H1 (cell line): ENCODE data around the gene SBNO2. TPM values are rescaled to one million over a fixed set of nuclear protein-coding genes. Genes with fewer than 3 reads are reported as not detected.

Experiments used
- CTCF ChIA-PET: fragments of 300-600 bp; sonication (Branson Sonifier 250); formaldehyde crosslinking; loops from one replicate; lab custom pipeline; 2021; ENCODE audit not compliant: partially characterized antibody; lab: Charles Lee
- POLR2A ChIA-PET: fragments of 300-600 bp; sonication (Branson Sonifier 250); formaldehyde crosslinking; loops from one replicate; lab custom pipeline; 2021; ENCODE audit warnings: inconsistent platforms; ENCODE audit not compliant: partially characterized antibody; lab: Charles Lee
- DNase-seq, 2 experiments: peaks; one replicate each; pipeline versions ENCODE4 v3.0.0 to v3.0.0-alpha.2; 2010 to 2022; ENCODE audit warnings: low spot score in 2 of 2, low read depth in 1 of 2, mixed read lengths in 1 of 2
- FAIRE-seq: peaks from 2 replicates; lab custom pipeline; 2011; peaks lifted over from hg19 to GRCh38; lab: Jason Lieb, UNC
- H2AFZ ChIP-seq: 2 replicates; pipeline ENCODE4 v1.8.1; 2012; ENCODE audit warnings: low read length, inconsistent platforms
- H2AK5ac ChIP-seq: 2 replicates; pipeline ENCODE4 v1.6.1; 2013; ENCODE audit warnings: low read depth, low read length
- H2BK120ac ChIP-seq: replicated peaks from 2 replicates; pipeline ENCODE3; 2013; ENCODE audit warnings: low read depth, low read length, inconsistent platforms
- H2BK12ac ChIP-seq: 2 replicates; pipeline ENCODE4 v1.6.1; 2013; ENCODE audit warnings: low read depth, low read length
- H2BK15ac ChIP-seq: 2 replicates; pipeline ENCODE4 v1.6.1; 2013; ENCODE audit warnings: low read length
- H2BK20ac ChIP-seq: 2 replicates; pipeline ENCODE4 v1.6.1; 2013; ENCODE audit warnings: low read length
- H2BK5ac ChIP-seq: 2 replicates; pipeline ENCODE4 v1.6.1; 2013; ENCODE audit warnings: low read depth, low read length
- H3K14ac ChIP-seq: 2 replicates; pipeline ENCODE4 v1.6.1; 2013; ENCODE audit warnings: inconsistent platforms; ENCODE audit not compliant: insufficient read length
- H3K18ac ChIP-seq: 2 replicates; pipeline ENCODE4 v1.6.1; 2013; ENCODE audit warnings: low read length; ENCODE audit errors: extremely low read depth
- H3K23ac ChIP-seq: 2 replicates; pipeline ENCODE4 v1.6.1; 2013; ENCODE audit warnings: inconsistent platforms; ENCODE audit not compliant: insufficient read length
- H3K23me2 ChIP-seq: 2 replicates; pipeline ENCODE4 v1.6.1; 2013; ENCODE audit warnings: low read depth, low read length
- H3K27ac ChIP-seq: 2 replicates; pipeline ENCODE4 v1.6.1; 2011; ENCODE audit warnings: low read depth, low read length, inconsistent platforms
- H3K27me3 ChIP-seq, 4 experiments: replicated peaks in 1 of 4; 1 replicate in 1 of 4; 2 replicates in 3 of 4; pipeline versions ENCODE4 v1.6.1 to v1.8.1; 2011 to 2013; ENCODE audit warnings: low read length in 3 of 4, mild to moderate bottlenecking in 3 of 4, inconsistent platforms in 2 of 4, mixed read lengths in 2 of 4, moderate library complexity in 1 of 4; ENCODE audit not compliant: control insufficient read depth in 3 of 4, insufficient read depth in 3 of 4; ENCODE audit errors: extremely low read depth in 1 of 4
- H3K36me3 ChIP-seq, 4 experiments: 2 replicates each; pipeline versions ENCODE4 v1.6.1 to v1.8.1; 2011 to 2013; ENCODE audit warnings: mild to moderate bottlenecking in 4 of 4, low read length in 3 of 4, moderate library complexity in 2 of 4, control low read depth in 1 of 4, inconsistent platforms in 1 of 4; ENCODE audit not compliant: insufficient read depth in 4 of 4, control insufficient read depth in 2 of 4
- H3K4ac ChIP-seq: replicated peaks from 2 replicates; pipeline ENCODE3; 2013; ENCODE audit warnings: low read length, low read depth, mixed read lengths, inconsistent platforms; ENCODE audit not compliant: insufficient read length
- H3K4me1 ChIP-seq, 4 experiments: replicated peaks in 1 of 4; 1 replicate in 1 of 4; 2 replicates in 3 of 4; pipeline versions ENCODE4 v1.6.1 to v1.8.1; 2011 to 2013; ENCODE audit warnings: low read length in 3 of 4, inconsistent platforms in 2 of 4, mixed read lengths in 1 of 4; ENCODE audit not compliant: insufficient read depth in 4 of 4, control insufficient read depth in 3 of 4
- H3K4me2 ChIP-seq, 2 experiments: 2 replicates each; pipeline versions ENCODE4 v1.6.1 to v1.8.1; 2011 to 2013; ENCODE audit warnings: low read depth in 2 of 2, low read length in 2 of 2, control low read depth in 1 of 2, inconsistent platforms in 1 of 2, mild to moderate bottlenecking in 1 of 2; ENCODE audit not compliant: insufficient read depth in 1 of 2
- H3K4me3 ChIP-seq, 4 experiments: fragments of 200-600, 300-600 bp in 1 of 4; sonication (generic), shearing (Covaris generic), sonication (Bioruptor Twin) in 1 of 4; 2 replicates each; pipeline versions ENCODE4 v1.5.1 to v1.8.1; 2011 to 2016; ENCODE audit warnings: low read length in 4 of 4, low read depth in 3 of 4, control low read depth in 2 of 4, inconsistent platforms in 2 of 4, mild to moderate bottlenecking in 2 of 4, mixed read lengths in 1 of 4, moderate library complexity in 1 of 4; ENCODE audit not compliant: insufficient read depth in 2 of 4; ENCODE audit errors: extremely low read depth in 1 of 4
- H3K56ac ChIP-seq: replicated peaks from 2 replicates; pipeline ENCODE3; 2013; ENCODE audit warnings: low read depth, mild to moderate bottlenecking, mixed read lengths, low read length, inconsistent platforms; ENCODE audit not compliant: insufficient read length
- H3K79me1 ChIP-seq: 2 replicates; pipeline ENCODE4 v1.6.1; 2013; ENCODE audit warnings: low read depth, low read length, control low read depth
- H3K79me2 ChIP-seq, 2 experiments: 2 replicates each; pipeline versions ENCODE4 v1.6.1 to v1.8.1; 2012 to 2013; ENCODE audit warnings: low read length in 2 of 2, mild to moderate bottlenecking in 2 of 2, inconsistent platforms in 1 of 2; ENCODE audit not compliant: insufficient read depth in 2 of 2, control insufficient read depth in 1 of 2
- H3K9ac ChIP-seq, 4 experiments: replicated peaks in 1 of 4; 1 replicate in 1 of 4; 2 replicates in 3 of 4; pipeline versions ENCODE4 v1.6.1 to v1.8.1; 2011 to 2013; ENCODE audit warnings: low read depth in 3 of 4, low read length in 3 of 4, control low read depth in 2 of 4, mild to moderate bottlenecking in 2 of 4, moderate library complexity in 2 of 4, inconsistent platforms in 1 of 4; ENCODE audit errors: extremely low read depth in 1 of 4
- H3K9me3 ChIP-seq, 2 experiments: 2 replicates each; pipeline versions ENCODE4 v1.6.1 to v1.8.1; 2012 to 2013; ENCODE audit warnings: mild to moderate bottlenecking in 2 of 2, moderate library complexity in 2 of 2, control low read depth in 1 of 2, inconsistent platforms in 1 of 2, low read depth in 1 of 2, low read length in 1 of 2, mixed read lengths in 1 of 2; ENCODE audit not compliant: insufficient read depth in 2 of 2
- H4K20me1 ChIP-seq, 2 experiments: replicated peaks in 1 of 2; 2 replicates each; pipeline versions ENCODE3 to v1.8.1; 2011 to 2013; ENCODE audit warnings: inconsistent platforms in 2 of 2, low read length in 2 of 2, mild to moderate bottlenecking in 1 of 2; ENCODE audit not compliant: insufficient read depth in 2 of 2, control insufficient read depth in 1 of 2
- H4K5ac ChIP-seq: 2 replicates; pipeline ENCODE4 v1.6.1; 2013; ENCODE audit warnings: low read length, low read depth, mixed read lengths, inconsistent platforms; ENCODE audit not compliant: insufficient read length
- H4K8ac ChIP-seq: 2 replicates; pipeline ENCODE4 v1.8.0; 2013; ENCODE audit warnings: mild to moderate bottlenecking, moderate library complexity, low read length, inconsistent platforms; ENCODE audit not compliant: insufficient read depth; ENCODE audit errors: extremely low read depth
- H4K91ac ChIP-seq: replicated peaks from 2 replicates; pipeline ENCODE3; 2013; ENCODE audit warnings: low read length, mixed read lengths, inconsistent platforms; ENCODE audit not compliant: insufficient read length
- BRCA1 ChIP-seq: IDR thresholded peaks from 2 replicates; pipeline ENCODE4 v1.6.1; 2012; ENCODE audit warnings: low read depth, low read length, improper control_type of control experiment
- WGBS, 2 experiments: shearing (Covaris generic) in 1 of 2; methylation state at CpG; one replicate each; pipeline versions ENCODE4 v1.1.6 to v1.1.7; 2013 to 2015; ENCODE audit warnings: low lambda C conversion rate in 2 of 2, mixed read lengths in 2 of 2, inconsistent platforms in 1 of 2, low coverage in 1 of 2, missing lambda C conversion rate in 1 of 2; ENCODE audit not compliant: insufficient replicate concordance in 2 of 2, insufficient coverage in 1 of 2, insufficient read length in 1 of 2; ENCODE audit errors: extremely low coverage in 1 of 2, missing lambda C conversion rate in 1 of 2; 5-methylcytosine and 5-hydroxymethylcytosine counted together
- polyA plus RNA-seq, 7 experiments: library from polyadenylated mRNA; depleted of rRNA in 3 of 7; stranded (reverse) in 5 of 7; unstranded in 2 of 7; fragments of >200 nt in 5 of 7; fragments of 200-250 nt in 2 of 7; gene quantifications; 1 replicate in 5 of 7; 2 replicates in 1 of 7; 4 replicates in 1 of 7; pipeline versions ENCODE4 v1.2.1 to v1.2.3, GENCODE V29; 2011 to 2013; ENCODE audit warnings: missing spikeins in 2 of 7, mixed read lengths in 2 of 7
- total RNA-seq: library from RNA; stranded (reverse); fragmentation: NEBNext Ultra II Directional; extraction: Animal tissue kit (Norgen Biotek cat#: 25700); gene quantifications from 2 replicates; pipeline ENCODE4 v1.2.1, GENCODE V29; 2021
- TF ChIP-seq, protein P1 (sequence below), 3 experiments: IDR thresholded peaks; 1 replicate in 2 of 3; 2 replicates in 1 of 3; pipeline versions ENCODE4 v1.5.1 to v1.6.1; 2011; ENCODE audit warnings: low read length in 3 of 3, mild to moderate bottlenecking in 3 of 3, inconsistent platforms in 2 of 3, low read depth in 1 of 3, moderate library complexity in 1 of 3; ENCODE audit not compliant: insufficient read depth in 1 of 3; ENCODE audit errors: control extremely low read depth in 1 of 3
- TF ChIP-seq, protein P2 (sequence below): IDR thresholded peaks from 2 replicates; pipeline ENCODE4 v1.6.1; 2012; ENCODE audit warnings: low read length, inconsistent platforms

SBNO2 gene
- total and polyA plus RNA-seq, 2 of the 8 experiments (the other 6 are each of a cell fraction or from before 2014, with no cell fraction given), result 12.2 to 31.4 TPM

DNA sequence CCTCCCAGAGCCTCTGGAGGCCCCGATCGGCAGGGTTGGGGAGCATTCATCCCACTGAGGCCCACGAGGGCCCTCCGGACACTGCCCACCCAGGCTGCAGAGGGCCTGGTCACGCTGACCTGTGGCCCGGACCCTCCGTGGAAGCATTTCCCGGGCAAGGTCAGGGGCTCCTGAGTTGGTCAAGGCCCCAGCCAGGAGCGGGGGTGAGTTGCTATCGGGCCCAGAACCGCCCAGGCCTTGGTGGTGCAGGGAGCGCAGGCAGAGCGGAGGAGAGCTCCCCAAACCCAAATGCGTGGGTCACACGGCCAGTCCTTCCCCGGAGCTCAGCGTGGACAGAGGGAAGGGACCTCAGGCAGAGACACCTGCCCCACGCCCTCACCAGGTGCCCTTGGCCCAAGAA lies 44.5 kb downstream of the SBNO2 start:
- H3K14ac ChIP-seq, result no peak overlapping the region
- no peak overlapping the region for H3K56ac ChIP-seq
- H4K5ac ChIP-seq, result no peak overlapping the region
- H4K91ac ChIP-seq, result no peak overlapping the region
- no peaks in the 10 kb centered on the region; a peak in 1 of 4 replicates for H3K79me2 ChIP-seq
- H4K20me1 ChIP-seq, result peaks cover 4 to 12% of the 10 kb centered on the region in 2 experiments
- no peak overlapping the region for H3K9ac ChIP-seq
- H2BK20ac ChIP-seq, result no peak overlapping the region
- H3K18ac ChIP-seq, result no peak overlapping the region
- H2BK5ac ChIP-seq, result no peak overlapping the region
- no peak overlapping the region for H3K4ac ChIP-seq
- H3K23ac ChIP-seq, result no peak overlapping the region
- H2BK12ac ChIP-seq, result no peak overlapping the region
- H2BK15ac ChIP-seq, result no peak overlapping the region
- DNase-seq, result no peak
- H3K27me3 ChIP-seq, result no peaks in the 10 kb centered on the region
- H2AFZ ChIP-seq, result no peak overlapping the region
- ChIA-PET POLR2A (interaction anchor here (1.2 kb wide), 1 partner anchor 42 kb away, joined by 3 read pairs; no protein-coding TSS in a partner anchor), CTCF (interaction anchor here (0.8 to 4.5 kb wide), 12 partner anchors 10 to 114 kb away, joined by 3 to 24 read pairs (median 4); no protein-coding TSS in a partner anchor)
- no peak overlapping the region for H2AK5ac ChIP-seq
- no peak overlapping the region for H3K4me2 ChIP-seq
- 92% methylated on average over 18 of the region's 18 CpGs; no CpG with 5 or more reads in 1 of the 2 experiments for WGBS, 2 experiments
- no peak overlapping the region; the same call in 1 of the 2 replicates for H3K27ac ChIP-seq
- peaks cover 0 to 14% (median 7%) of the 10 kb centered on the region in 4 experiments; a peak in 6 of 7 replicates for H3K4me1 ChIP-seq
- no peak overlapping the region for H2BK120ac ChIP-seq
- peaks cover 14% of the 10 kb centered on the region for H3K79me1 ChIP-seq
- no peak for FAIRE-seq
- no peak overlapping the region for H4K8ac ChIP-seq
- H3K23me2 ChIP-seq, result peaks cover 4% of the 10 kb centered on the region; the same call in 1 of the 2 replicates
- H3K4me3 ChIP-seq, result no peak overlapping the region
- H3K36me3 ChIP-seq, result peaks cover 2 to 12% (median 4%) of the 10 kb centered on the region in 4 experiments; a peak in 4 of 8 replicates
- TF ChIP-seq, protein P1, sequence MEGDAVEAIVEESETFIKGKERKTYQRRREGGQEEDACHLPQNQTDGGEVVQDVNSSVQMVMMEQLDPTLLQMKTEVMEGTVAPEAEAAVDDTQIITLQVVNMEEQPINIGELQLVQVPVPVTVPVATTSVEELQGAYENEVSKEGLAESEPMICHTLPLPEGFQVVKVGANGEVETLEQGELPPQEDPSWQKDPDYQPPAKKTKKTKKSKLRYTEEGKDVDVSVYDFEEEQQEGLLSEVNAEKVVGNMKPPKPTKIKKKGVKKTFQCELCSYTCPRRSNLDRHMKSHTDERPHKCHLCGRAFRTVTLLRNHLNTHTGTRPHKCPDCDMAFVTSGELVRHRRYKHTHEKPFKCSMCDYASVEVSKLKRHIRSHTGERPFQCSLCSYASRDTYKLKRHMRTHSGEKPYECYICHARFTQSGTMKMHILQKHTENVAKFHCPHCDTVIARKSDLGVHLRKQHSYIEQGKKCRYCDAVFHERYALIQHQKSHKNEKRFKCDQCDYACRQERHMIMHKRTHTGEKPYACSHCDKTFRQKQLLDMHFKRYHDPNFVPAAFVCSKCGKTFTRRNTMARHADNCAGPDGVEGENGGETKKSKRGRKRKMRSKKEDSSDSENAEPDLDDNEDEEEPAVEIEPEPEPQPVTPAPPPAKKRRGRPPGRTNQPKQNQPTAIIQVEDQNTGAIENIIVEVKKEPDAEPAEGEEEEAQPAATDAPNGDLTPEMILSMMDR (IDR thresholded peaks at IDR 0.05; ENCODE audit: control extremely low read depth in 1 of 3, insufficient read depth in 1 of 3, low read depth in 1 of 3, low read length in 3 of 3), result no peak
- TF ChIP-seq BRCA1, result no peak
- TF ChIP-seq, protein P2, sequence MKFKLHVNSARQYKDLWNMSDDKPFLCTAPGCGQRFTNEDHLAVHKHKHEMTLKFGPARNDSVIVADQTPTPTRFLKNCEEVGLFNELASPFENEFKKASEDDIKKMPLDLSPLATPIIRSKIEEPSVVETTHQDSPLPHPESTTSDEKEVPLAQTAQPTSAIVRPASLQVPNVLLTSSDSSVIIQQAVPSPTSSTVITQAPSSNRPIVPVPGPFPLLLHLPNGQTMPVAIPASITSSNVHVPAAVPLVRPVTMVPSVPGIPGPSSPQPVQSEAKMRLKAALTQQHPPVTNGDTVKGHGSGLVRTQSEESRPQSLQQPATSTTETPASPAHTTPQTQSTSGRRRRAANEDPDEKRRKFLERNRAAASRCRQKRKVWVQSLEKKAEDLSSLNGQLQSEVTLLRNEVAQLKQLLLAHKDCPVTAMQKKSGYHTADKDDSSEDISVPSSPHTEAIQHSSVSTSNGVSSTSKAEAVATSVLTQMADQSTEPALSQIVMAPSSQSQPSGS, result no peak
- H3K9me3 ChIP-seq, result no peaks in the 10 kb centered on the region
